NCI-H1417 treated with DMSO at 0.1 percent for 48 hours (cell line): ENCODE results near the gene C19orf18.
"Not testable (repeated sequence)": the region's sequence is repeated elsewhere in the genome, so short reads cannot be mapped to it uniquely, and the experiment has no call there.

Experiments used
- DNase-seq: peaks from one replicate; lab custom pipeline; 2025; lab: John Stamatoyannopoulos, UW

Gene C19orf18

GRCh38 chr19:57974434-57974833 is at the start of gene C19orf18:
Gene C19orf18, minus strand, starts transcription at chr19:57974534. Its CDS starts 102 bp downstream, at chr19:57974432.
- DNase-seq = no peak

GRCh38 chr19:58022283-58022660 is 47.9 kb upstream of the C19orf18 start:
- DNase-seq = no peak

GRCh38 chr19:58021541-58022282 is 47.4 kb upstream of the C19orf18 start:
- no peak for DNase-seq

GRCh38 chr19:58020129-58020528 is 45.8 kb upstream of the C19orf18 start:
- no peak for DNase-seq

- no peak for DNase-seq
Measured at GRCh38 chr19:58014141-58014540, 39.8 kb upstream of the C19orf18 start.

GRCh38 chr19:58010507-58010906 is 36.2 kb upstream of the C19orf18 start:
- no peak for DNase-seq

- DNase-seq = peak; percentile 16
Measured at GRCh38 chr19:58009666-58010301, 35.5 kb upstream of the C19orf18 start.

GRCh38 chr19:58009301-58009665 is 34.9 kb upstream of the C19orf18 start:
- DNase-seq = no peak

GRCh38 chr19:58008877-58009276 is 34.5 kb upstream of the C19orf18 start:
- DNase-seq = not testable (repeated sequence)

- DNase-seq = no peak
Measured at GRCh38 chr19:58007285-58007684, 33.0 kb upstream of the C19orf18 start.

- no peak for DNase-seq
Measured at GRCh38 chr19:58003174-58003828, 29.0 kb upstream of the C19orf18 start.

- peak; percentile 22 for DNase-seq
Measured at GRCh38 chr19:58002384-58003173, 28.2 kb upstream of the C19orf18 start, which contains the start of gene ZNF606. Gene ZNF606, minus strand, starts transcription at chr19:58002820. Its CDS starts 1,501 bp downstream, at chr19:58001319.

GRCh38 chr19:58001895-58002369 is 27.6 kb upstream of the C19orf18 start:
- DNase-seq = no peak

- DNase-seq = no peak
Measured at GRCh38 chr19:58000677-58001076, 26.3 kb upstream of the C19orf18 start.

- DNase-seq = no peak
Measured at GRCh38 chr19:57992841-57993240, 18.5 kb upstream of the C19orf18 start.

- no peak for DNase-seq
Measured at GRCh38 chr19:57978586-57979289, 4.4 kb upstream of the C19orf18 start.

- DNase-seq = no peak
Measured at GRCh38 chr19:57964761-57965160, 9.6 kb downstream of the C19orf18 start.

GRCh38 chr19:57961785-57962184 is 12.5 kb downstream of the C19orf18 start:
- DNase-seq = no peak

GRCh38 chr19:57954996-57955395 is 19.3 kb downstream of the C19orf18 start:
- no peak for DNase-seq

GRCh38 chr19:57949702-57950101 is 24.6 kb downstream of the C19orf18 start:
- DNase-seq = no peak

- DNase-seq = no peak
Measured at GRCh38 chr19:57949296-57949695, 25.0 kb downstream of the C19orf18 start.
